ENCODE measurements around the gene PDE5A.

- TF ChIP-seq POLR2AphosphoS5 (IDR thresholded peaks at IDR 0.05) (no peak), CTCF (IDR thresholded peaks at IDR 0.05) (no peak)
Measured at GRCh38 chr4:119526786-119527550, 101.6 kb downstream of the PDE5A start.
